GM18505 (cell line): ENCODE data around the gene AUNIP.

Experiments used
- ATAC-seq: cut with Tn5 transposase; IDR thresholded peaks from one replicate; pipeline ENCODE4 v1.9.1; 2021; ENCODE audit not compliant: unreplicated experiment
- POLR2A ChIP-seq: IDR thresholded peaks from 4 replicates; pipeline ENCODE4 v1.6.1; 2011; ENCODE audit warnings: borderline replicate concordance; ENCODE audit not compliant: insufficient read depth, insufficient read length; ENCODE audit errors: extremely low read depth

The AUNIP gene

GRCh38 chr1:25811384-25812082, 47.7 kb downstream of the AUNIP start:
- no peak for ATAC-seq
- no peak for TF ChIP-seq POLR2A

- ATAC-seq = no peak
- TF ChIP-seq POLR2A = no peak
These were observed 48.6 kb downstream of the AUNIP start for GRCh38 chr1:25810341-25811299.

DNA sequence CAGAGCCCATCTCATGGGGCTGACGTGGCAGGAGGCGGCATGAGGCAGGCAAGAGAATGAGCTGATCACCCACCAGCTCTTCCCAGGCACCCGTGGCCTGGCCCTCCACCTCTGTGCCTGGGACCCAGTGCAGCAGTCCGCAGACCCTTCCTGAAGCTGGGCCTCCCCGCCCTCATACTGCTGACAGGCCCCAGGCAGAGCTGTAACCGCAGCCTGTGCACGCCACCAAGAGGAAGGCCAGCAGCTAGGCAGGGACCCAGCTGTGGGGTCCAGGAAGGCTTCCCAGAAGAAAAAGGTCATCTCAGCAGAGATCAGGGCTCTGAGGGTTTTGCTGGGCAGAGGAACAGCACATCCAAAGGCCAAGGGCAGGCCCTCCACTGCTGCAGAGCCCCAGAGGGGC, 49.3 kb downstream of the AUNIP start:
- ATAC-seq = no peak
- TF ChIP-seq POLR2A = no peak

DNA sequence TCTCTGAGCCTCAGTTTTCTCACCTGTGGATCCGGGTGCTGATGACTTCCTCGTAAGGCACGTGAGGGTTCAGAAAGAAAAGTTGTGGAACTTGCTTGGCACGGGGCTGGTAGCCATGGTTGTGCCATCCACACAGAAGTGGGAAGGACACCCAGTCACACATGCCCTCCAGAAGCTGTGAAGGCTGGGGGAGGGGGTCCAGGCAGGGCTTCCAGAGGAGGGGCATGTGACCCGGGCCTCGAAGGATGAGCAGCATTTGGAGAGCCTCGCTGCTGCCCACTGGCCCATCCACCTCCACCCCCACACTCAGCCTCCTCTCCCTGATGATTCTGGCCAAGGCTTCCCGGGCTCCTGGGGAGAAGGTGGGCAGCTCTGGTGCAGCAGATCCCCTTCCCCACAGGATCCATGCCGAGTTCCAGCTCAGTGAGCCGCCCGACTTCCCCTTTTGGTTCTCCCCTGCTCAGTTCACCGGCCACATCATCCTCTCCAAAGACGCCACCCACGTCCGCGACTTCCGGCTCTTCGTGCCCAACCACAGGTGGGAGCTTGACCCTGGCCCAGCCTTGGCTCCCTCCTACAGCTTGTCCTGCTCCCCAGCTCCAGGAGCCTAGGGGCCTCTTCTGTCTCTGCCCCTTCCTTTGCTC, 49.9 kb downstream of the AUNIP start:
- no peak for TF ChIP-seq POLR2A
- ATAC-seq = no peak

DNA sequence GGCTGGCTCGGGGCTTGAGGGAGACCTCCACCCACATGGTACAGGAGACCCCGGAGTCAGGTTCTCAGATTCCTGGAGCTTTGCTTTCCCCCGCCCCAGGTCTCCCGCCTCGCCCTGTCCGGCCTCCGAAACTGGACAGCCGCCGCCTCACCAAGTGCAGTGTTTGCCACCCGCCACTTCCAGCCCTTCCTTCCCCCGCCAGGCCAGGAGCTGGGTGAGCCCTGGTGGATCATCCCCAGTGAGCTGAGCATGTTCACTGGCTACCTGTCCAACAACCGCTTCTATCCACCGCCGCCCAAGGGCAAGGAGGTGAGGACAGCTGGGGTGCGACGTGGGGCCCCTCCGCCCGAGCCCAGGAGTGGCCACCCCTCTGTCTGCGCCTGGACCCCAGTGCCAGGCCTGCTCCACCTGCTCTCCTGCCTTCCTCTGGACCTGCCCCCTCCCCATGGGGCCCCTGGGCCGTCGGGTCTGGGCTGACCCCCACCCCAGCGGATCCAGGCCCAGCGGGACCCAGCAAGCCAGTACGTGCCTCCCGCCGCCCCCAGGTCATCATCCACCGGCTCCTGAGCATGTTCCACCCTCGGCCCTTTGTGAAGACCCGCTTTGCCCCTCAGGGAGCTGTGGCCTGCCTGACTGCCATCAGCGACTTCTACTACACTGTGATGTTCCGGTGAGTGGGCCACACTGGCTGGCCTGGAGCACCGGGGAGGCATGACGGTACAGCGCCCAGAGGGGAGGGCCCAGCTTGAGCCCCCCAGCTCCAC, 50.6 kb downstream of the AUNIP start:
- no peak for ATAC-seq
- no peak for TF ChIP-seq POLR2A

GRCh38 chr1:25807480-25808390, 51.5 kb downstream of the AUNIP start:
- ATAC-seq = no peak
- no peak for TF ChIP-seq POLR2A

- ATAC-seq = no peak
- no peak for TF ChIP-seq POLR2A
These were observed 52.8 kb downstream of the AUNIP start for GRCh38 chr1:25806418-25806817.

DNA sequence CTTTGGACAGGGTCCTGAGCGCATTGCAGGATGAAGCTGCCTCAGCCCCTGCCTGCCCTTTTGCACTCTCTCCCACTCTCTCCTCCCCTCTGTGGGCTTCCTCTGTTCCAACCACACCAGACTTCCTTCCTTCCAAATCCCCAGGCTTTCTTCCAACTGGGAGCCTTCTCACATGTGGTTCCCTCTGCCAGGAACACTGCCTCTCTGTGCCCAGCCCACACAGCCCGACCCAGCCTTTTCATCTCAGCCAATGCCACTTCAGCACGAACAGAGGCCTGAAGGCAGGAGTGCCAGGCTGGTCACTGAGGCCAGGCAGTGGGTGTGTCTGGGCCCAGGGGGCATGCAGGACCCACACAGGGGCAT, 53.4 kb downstream of the AUNIP start:
- ATAC-seq = no peak
- TF ChIP-seq POLR2A = no peak

DNA sequence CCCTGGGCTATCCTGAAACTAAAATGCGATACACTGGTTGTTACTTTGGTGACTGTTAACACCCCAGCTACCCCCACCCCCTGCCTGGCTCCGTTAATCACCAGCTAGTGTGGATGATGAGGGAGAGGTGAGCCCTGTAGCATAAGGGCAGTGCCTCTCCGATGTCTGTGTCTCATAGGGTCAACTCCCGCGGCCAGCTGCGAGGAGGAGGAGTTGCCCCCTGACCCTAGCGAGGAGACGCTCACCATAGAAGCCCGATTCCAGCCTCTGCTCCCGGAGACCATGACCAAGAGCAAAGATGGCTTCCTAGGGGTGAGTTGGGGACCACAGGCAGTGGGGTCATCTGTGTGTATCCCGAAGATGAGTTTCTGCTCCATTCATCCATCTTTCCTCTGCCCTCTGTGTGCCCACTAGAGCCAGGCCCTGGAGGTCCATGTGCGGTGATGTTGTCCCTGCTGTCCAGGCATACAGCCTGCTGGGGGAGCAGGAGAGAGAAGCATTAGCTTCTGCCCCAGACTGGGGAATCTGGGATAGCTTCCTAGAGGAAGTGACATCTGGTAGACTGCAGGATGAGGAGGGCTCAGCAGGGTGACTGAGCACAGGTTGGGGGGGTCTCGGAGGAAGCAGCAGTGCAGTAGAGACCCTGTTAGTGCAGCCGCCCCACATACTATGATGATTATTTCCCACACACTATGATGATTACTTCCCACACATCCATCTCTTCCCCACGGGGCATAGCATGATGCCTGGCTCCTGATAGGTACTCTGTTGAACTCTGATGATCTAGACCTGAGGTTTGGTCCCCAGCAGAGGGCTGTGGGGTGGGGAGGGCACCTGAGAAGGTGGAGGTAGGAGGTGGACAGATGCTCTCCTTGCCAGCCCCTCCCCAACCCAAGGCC, 54.0 kb downstream of the AUNIP start:
- ATAC-seq = no peak

DNA sequence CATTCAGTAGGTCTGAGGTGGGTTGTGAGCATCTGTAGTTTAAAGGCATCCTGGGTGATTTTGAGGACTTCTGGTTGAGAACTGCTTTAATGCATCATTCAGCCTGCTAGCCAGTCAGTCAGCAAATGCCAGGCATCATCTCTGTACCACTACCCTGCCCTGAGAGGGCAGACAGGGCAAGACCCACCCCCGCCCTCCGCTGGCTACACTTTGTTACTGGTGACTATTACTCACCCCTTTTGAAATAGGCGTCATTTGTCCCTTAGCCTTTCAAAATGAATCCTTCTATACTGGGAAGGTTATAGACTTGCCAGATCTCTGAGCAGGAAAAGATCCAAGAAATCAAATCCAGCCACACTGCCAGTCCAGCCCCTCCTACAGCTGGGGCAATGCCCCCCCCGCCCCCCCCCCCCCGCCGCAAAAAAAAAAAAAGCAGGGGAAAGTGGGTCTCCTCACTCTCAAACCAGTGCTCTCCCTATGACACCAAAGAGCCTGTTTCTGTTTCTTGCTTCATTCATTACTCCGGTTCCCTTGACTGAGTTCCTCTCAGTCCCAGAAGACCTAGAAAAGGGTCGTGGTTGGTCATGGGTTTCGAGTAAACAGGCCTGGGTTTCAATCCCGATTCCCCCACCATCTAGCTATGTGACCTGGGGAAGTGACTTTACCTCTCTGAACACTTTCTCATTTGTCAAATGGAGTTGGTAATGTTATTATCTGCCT, 54.9 kb downstream of the AUNIP start:
- ATAC-seq = no peak
- no peak for TF ChIP-seq POLR2A

More for the DNA sequence above, 54.0 kb downstream of the AUNIP start:
- TF ChIP-seq POLR2A = no peak
